IPS DF 4.7 (cell line): ENCODE results near the gene MAST2.
"Not testable (repeated sequence)": the region's sequence is repeated elsewhere in the genome, so short reads cannot be mapped to it uniquely, and the experiment has no call there.

Source experiments
- DNase-seq: peaks from one replicate; pipeline ENCODE4 v3.0.0-alpha.2; 2013; ENCODE audit warnings: low spot score; ENCODE audit errors: extremely low read depth

The MAST2 gene

GRCh38 chr1:45803299-45803780 lies at the start of gene MAST2:
TSS of gene MAST2 (plus strand) at chr1:45803612. CDS start at chr1:45803896, 284 bp downstream.
- no peak for DNase-seq

- no peak for DNase-seq
Measured at GRCh38 chr1:45755697-45756096, 47.7 kb upstream of the MAST2 start.

- DNase-seq = no peak
Measured at GRCh38 chr1:45762291-45762690, 41.1 kb upstream of the MAST2 start.

GRCh38 chr1:45765999-45766792 lies 37.2 kb upstream of the MAST2 start:
- no peak for DNase-seq

- DNase-seq = no peak
Measured at GRCh38 chr1:45767035-45767434, 36.4 kb upstream of the MAST2 start.

GRCh38 chr1:45769261-45769932 lies 34.0 kb upstream of the MAST2 start:
- DNase-seq = no peak

GRCh38 chr1:45772971-45773370 lies 30.4 kb upstream of the MAST2 start:
- DNase-seq = no peak

- no peak for DNase-seq
Measured at GRCh38 chr1:45775794-45776193, 27.6 kb upstream of the MAST2 start.

GRCh38 chr1:45785583-45785982 lies 17.8 kb upstream of the MAST2 start:
- no peak for DNase-seq

- no peak for DNase-seq
Measured at GRCh38 chr1:45787905-45788304, 15.5 kb upstream of the MAST2 start.

- DNase-seq = no peak
Measured at GRCh38 chr1:45789601-45790000, 13.8 kb upstream of the MAST2 start.

GRCh38 chr1:45792744-45793143 lies 10.7 kb upstream of the MAST2 start:
- no peak for DNase-seq

GRCh38 chr1:45793942-45794604 lies 9.3 kb upstream of the MAST2 start:
- DNase-seq = no peak

- no peak for DNase-seq
Measured at GRCh38 chr1:45796381-45796780, 7.0 kb upstream of the MAST2 start.

GRCh38 chr1:45796946-45797345 lies 6.5 kb upstream of the MAST2 start:
- no peak for DNase-seq

- no peak for DNase-seq
Measured at GRCh38 chr1:45800899-45801298, 2.5 kb upstream of the MAST2 start.

GRCh38 chr1:45802343-45803298 lies 791 bp upstream of the MAST2 start:
- DNase-seq = no peak

- DNase-seq = not testable (repeated sequence)
Measured at GRCh38 chr1:45803781-45804668, 613 bp downstream of the MAST2 start.

- DNase-seq = no peak
Measured at GRCh38 chr1:45804669-45804969, 1.2 kb downstream of the MAST2 start.

- no peak for DNase-seq
Measured at GRCh38 chr1:45806129-45806528, 2.7 kb downstream of the MAST2 start.
